ENCODE data around the gene CNTN4. TPM values are rescaled to one million over a fixed set of nuclear protein-coding genes. Genes with fewer than 3 reads are reported as not detected.
A peak's percentile ranks its signal among the peaks of the same experiment; 100 is the strongest.

CNTN4 gene
- total and polyA plus RNA-seq, 2 of the 8 experiments (the other 6 are each of a cell fraction or from before 2014, with no cell fraction given), result 0.41 to 2.2 TPM

DNA sequence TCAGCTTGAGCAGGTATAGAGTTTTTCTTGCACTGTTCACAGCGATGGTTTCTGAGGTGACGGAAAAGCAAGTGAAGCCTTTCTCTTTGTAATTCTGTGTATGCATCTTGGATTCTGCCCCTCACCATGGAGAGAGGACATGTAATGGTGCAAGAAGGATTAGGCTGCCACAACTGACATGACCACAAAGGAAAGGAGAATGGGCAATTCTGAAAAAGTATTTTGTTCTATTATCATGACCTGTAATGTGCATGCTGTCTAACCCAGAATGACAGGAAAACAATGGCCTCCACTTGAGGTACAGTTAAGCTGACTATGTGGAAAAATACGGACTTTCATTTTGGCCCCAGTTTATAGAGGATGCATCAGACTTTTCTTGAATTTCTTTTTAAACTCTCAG, 784.6 kb downstream of the CNTN4 start:
- no peaks in the 10 kb centered on the region for H3K79me2 ChIP-seq (ENCODE audit: control insufficient read depth in 1 of 2, insufficient read depth in 2 of 2, low read length in 2 of 2)
- 0 out of 2 replicates have a peak overlapping the region, but pooled peaks have one; percentile 67 for H2AFZ ChIP-seq (ENCODE audit: low read length)
- H3K27ac ChIP-seq (ENCODE audit: low read depth, low read length), result no peak overlapping the region
- no peak overlapping the region for H2BK5ac ChIP-seq (ENCODE audit: low read depth, low read length)
- no peak overlapping the region for H3K4ac ChIP-seq (replicated peaks; ENCODE audit: insufficient read length, low read depth, low read length)
- H3K23me2 ChIP-seq (ENCODE audit: low read depth, low read length), result no peaks in the 10 kb centered on the region
- no peak for FAIRE-seq
- TF ChIP-seq RNF2 (IDR thresholded peaks at IDR 0.05; ENCODE audit: borderline replicate concordance, low read depth, low read length, missing control alignments, poor library complexity, severe bottlenecking) (no peak), MAFK (IDR thresholded peaks at IDR 0.05; ENCODE audit: low read depth, low read length) (no peak), EP300 (IDR thresholded peaks at IDR 0.05; ENCODE audit: borderline replicate concordance in 1 of 2, low read depth in 2 of 2, low read length in 2 of 2) (no peak), TEAD4 (IDR thresholded peaks at IDR 0.05; ENCODE audit: low read depth, low read length) (no peak), POU5F1 (IDR thresholded peaks at IDR 0.05; ENCODE audit: low read depth, low read length) (no peak), SUZ12 (IDR thresholded peaks at IDR 0.05; ENCODE audit: low read length) (no peak), JUND (IDR thresholded peaks at IDR 0.05; ENCODE audit: low read length) (no peak), HDAC2 (IDR thresholded peaks at IDR 0.05; ENCODE audit: borderline replicate concordance in 1 of 2, low read depth in 2 of 2, low read length in 2 of 2) (no peak), TCF12 (IDR thresholded peaks at IDR 0.05; ENCODE audit: low read depth, low read length) (no peak), CREB1 (IDR thresholded peaks at IDR 0.05) (no peak)
- TF ChIP-seq, protein P1, sequence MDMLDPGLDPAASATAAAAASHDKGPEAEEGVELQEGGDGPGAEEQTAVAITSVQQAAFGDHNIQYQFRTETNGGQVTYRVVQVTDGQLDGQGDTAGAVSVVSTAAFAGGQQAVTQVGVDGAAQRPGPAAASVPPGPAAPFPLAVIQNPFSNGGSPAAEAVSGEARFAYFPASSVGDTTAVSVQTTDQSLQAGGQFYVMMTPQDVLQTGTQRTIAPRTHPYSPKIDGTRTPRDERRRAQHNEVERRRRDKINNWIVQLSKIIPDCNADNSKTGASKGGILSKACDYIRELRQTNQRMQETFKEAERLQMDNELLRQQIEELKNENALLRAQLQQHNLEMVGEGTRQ (IDR thresholded peaks at IDR 0.05; ENCODE audit: low read length), result no peak
- 98% methylated on average over 3 of the region's 3 CpGs; no CpG with 5 or more reads in 1 of the 2 experiments for WGBS, 2 experiments (ENCODE audit: extremely low coverage in 1 of 2, insufficient coverage in 1 of 2, insufficient read length in 1 of 2, insufficient replicate concordance in 2 of 2, low coverage in 1 of 2, low lambda C conversion rate in 2 of 2, missing lambda C conversion rate in 1 of 2)
- no peaks in the 10 kb centered on the region for H3K4me1 ChIP-seq (replicated peaks in 1 of 4; ENCODE audit: control insufficient read depth in 3 of 4, insufficient read depth in 4 of 4, low read length in 3 of 4)
- no peak overlapping the region for H4K8ac ChIP-seq (ENCODE audit: extremely low read depth, insufficient read depth, low read length)
- H2BK120ac ChIP-seq (replicated peaks; ENCODE audit: low read depth, low read length), result no peak overlapping the region
- H3K18ac ChIP-seq (ENCODE audit: extremely low read depth, low read length), result no peak overlapping the region
- no peak overlapping the region for H3K23ac ChIP-seq (ENCODE audit: insufficient read length)
- no peak overlapping the region for H3K14ac ChIP-seq (ENCODE audit: insufficient read length)
- no peaks in the 10 kb centered on the region for H3K79me1 ChIP-seq (ENCODE audit: low read depth, low read length)
- POLR2A ChIA-PET (ENCODE audit: partially characterized antibody), result no interaction called here
- H2BK12ac ChIP-seq (ENCODE audit: low read depth, low read length), result no peak overlapping the region
- H3K9ac ChIP-seq (replicated peaks in 1 of 4; ENCODE audit: extremely low read depth in 1 of 4, low read depth in 3 of 4, low read length in 3 of 4), result no peak overlapping the region
- H3K4me2 ChIP-seq (ENCODE audit: insufficient read depth in 1 of 2, low read depth in 2 of 2, low read length in 2 of 2), result no peak overlapping the region
- H3K4me3 ChIP-seq (ENCODE audit: extremely low read depth in 1 of 4, insufficient read depth in 2 of 4, low read depth in 3 of 4, low read length in 4 of 4), result no peak overlapping the region
- CTCF ChIA-PET (ENCODE audit: partially characterized antibody), result no interaction called here
- H4K20me1 ChIP-seq (replicated peaks in 1 of 2; ENCODE audit: control insufficient read depth in 1 of 2, insufficient read depth in 2 of 2, low read length in 2 of 2), result no peaks in the 10 kb centered on the region
- H2BK15ac ChIP-seq (ENCODE audit: low read length), result no peak overlapping the region
- no peaks in the 10 kb centered on the region for H3K36me3 ChIP-seq (ENCODE audit: control insufficient read depth in 2 of 4, insufficient read depth in 4 of 4, low read length in 3 of 4)
- no peak overlapping the region for H4K91ac ChIP-seq (replicated peaks; ENCODE audit: insufficient read length, low read length)
- no peaks in the 10 kb centered on the region for H3K27me3 ChIP-seq (replicated peaks in 1 of 4; ENCODE audit: control insufficient read depth in 3 of 4, extremely low read depth in 1 of 4, insufficient read depth in 3 of 4, low read length in 3 of 4)
- H2BK20ac ChIP-seq (ENCODE audit: low read length), result no peak overlapping the region
- no peak overlapping the region for H2AK5ac ChIP-seq (ENCODE audit: low read depth, low read length)
- DNase-seq (ENCODE audit: low read depth in 1 of 2, low spot score in 2 of 2), result no peak
- no peaks in the 10 kb centered on the region for H3K9me3 ChIP-seq (ENCODE audit: insufficient read depth in 2 of 2, low read depth in 1 of 2, low read length in 1 of 2)
- no peak overlapping the region for H4K5ac ChIP-seq (ENCODE audit: insufficient read length, low read depth, low read length)
- no peak overlapping the region for H3K56ac ChIP-seq (replicated peaks; ENCODE audit: insufficient read length, low read depth, low read length)
